Left renal pelvis (tissue), 4 donors: ENCODE data around the gene CDYL. TPM values are rescaled to one million over a fixed set of nuclear protein-coding genes. Genes with fewer than 3 reads are reported as not detected.

ENCODE experiments used
- DNase-seq, 4 donors: peaks; one replicate each; pipeline ENCODE4 v3.0.0-alpha.2; 2013; ENCODE audit warnings: low read depth in 4 of 4, low spot score in 3 of 4
- polyA plus RNA-seq, 4 donors: library from polyadenylated mRNA; unstranded; fragments of 120-200 nt; gene quantifications; one replicate each; pipeline ENCODE4 v1.2.1, GENCODE V29; 2013; ENCODE audit not compliant: insufficient read length in 4 of 4

The CDYL gene
- polyA plus RNA-seq, 4 donors = 18.1 to 28.5 (median 25.8) TPM

- no peak for DNase-seq
Observed at GRCh38 chr6:4872841-4873240, 96.6 kb downstream of the CDYL start.

DNA sequence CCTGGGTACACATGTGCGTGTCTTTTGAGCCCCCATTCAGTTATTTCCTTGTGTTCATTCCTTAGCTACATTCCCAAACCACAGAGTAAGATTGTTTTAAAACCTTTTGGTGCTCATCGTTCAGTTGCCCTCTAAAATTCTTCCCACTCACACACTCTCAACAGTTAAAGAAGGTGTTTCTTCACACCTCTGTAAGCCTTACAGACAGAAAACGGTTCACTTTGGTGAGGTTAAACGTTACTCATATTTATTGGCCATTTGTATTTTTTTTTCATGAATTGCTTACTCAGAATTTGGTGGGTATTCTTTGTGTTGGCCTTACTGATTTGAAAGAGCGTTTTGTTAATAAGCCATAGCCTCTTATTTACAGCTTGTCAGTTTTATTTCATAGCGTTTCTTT lies 97.7 kb downstream of the CDYL start:
- DNase-seq = no peak

- no peak for DNase-seq
Observed at GRCh38 chr6:4879741-4880275, 103.6 kb downstream of the CDYL start.

- no peak for DNase-seq
Observed at GRCh38 chr6:4880363-4880762, 104.2 kb downstream of the CDYL start.

GRCh38 chr6:4883298-4883697 lies 107.1 kb downstream of the CDYL start:
- no peak for DNase-seq

- no peak for DNase-seq
Observed at GRCh38 chr6:4884646-4885340, 108.6 kb downstream of the CDYL start.

GRCh38 chr6:4885341-4885933 lies 109.2 kb downstream of the CDYL start:
- no peak for DNase-seq

GRCh38 chr6:4888841-4889240 lies 112.6 kb downstream of the CDYL start:
- no peak for DNase-seq

- DNase-seq = no peak
Observed at GRCh38 chr6:4889701-4890100, 113.5 kb downstream of the CDYL start.

DNA sequence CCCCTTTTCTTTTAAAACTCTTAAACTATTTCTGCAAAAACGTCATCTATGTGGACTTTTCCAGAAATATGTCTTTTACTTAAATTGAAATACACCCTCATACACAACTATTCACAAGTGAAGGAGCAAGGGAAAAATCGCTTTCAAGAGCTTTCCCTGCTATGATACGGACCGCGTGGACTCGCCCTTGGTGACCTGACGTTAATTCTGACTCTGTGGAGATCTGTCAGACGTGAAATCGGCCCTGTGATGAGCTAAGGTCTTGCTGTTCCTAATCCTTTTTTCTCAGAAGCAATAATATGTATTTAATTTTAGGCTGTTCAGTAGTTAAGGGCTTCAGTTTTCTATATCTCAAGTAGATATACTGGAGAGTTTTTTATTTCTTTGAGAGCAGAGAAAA lies 114.0 kb downstream of the CDYL start:
- no peak for DNase-seq

DNA sequence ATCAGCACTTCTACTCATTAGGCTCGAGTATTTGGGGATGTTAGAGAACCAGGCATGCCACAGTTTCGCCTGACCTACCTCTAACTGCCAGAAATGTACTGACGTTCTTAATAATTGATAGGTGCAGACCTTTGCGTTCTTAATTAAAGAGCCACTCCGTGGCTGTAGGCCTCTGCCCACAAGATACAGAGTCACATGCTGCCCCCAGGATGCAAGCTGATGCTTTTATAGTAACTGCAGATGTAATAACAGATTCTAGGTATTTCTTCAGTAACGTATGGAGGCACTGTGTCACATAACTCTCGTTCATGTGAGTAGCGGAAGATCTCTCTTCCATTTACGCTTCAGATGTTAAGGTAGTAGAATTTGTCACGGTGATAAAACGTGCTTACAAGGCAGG lies 114.4 kb downstream of the CDYL start:
- no peak for DNase-seq

DNA sequence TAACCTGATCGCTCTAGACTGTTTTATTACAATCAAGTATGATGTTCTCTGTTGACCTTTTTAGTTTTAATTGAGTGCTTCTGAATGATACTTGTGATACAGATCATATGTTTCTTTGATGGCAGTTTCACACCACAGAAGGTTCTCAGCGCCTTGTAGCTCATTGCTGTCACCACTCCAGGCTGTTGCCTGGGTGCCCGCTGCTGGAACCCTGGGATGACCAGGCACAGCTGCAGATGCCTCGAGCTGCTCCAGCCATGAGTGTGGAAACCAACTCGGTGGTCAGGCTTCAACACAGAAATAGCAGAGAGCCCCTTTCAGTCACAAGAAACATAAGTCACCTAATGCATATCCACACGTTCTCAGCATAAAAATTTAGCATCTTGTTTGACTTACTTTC lies 114.9 kb downstream of the CDYL start:
- no peak for DNase-seq

DNA sequence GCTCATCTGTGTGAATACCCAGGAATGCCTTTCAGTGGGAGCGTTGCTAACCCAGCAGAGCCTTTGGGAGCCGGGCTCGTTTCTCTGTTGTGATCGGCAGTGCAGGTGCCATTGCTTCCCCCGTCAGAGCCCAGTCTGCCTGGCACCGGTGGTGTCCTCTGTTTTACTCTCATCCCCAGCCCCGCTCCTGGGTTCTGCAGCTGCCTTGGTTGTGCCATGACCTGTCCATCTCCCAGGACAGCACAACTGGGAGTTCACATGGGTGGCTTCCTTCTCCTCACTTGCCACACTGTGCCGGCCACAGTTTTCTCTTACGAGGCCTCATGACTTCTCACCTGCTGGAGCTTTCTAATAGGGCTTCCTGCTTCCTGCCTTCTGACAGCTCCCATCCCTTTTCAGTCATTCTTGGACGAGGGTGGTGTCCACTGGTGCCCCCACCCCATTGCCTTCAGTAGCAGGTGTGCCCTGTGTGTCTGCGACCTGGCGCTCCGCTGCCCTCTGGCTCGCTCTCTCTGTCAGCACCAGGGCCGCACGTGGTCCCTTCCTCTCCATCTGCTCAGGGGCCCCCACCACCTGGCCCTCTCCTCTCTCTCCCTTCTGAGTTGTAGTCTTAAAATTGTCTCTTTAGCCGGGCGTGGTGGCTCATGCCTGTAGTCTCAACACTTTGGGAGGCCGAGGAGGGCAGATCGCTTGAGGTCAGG lies 116.7 kb downstream of the CDYL start:
- DNase-seq = no peak

GRCh38 chr6:4894049-4894448 lies 117.8 kb downstream of the CDYL start:
- no peak for DNase-seq

DNA sequence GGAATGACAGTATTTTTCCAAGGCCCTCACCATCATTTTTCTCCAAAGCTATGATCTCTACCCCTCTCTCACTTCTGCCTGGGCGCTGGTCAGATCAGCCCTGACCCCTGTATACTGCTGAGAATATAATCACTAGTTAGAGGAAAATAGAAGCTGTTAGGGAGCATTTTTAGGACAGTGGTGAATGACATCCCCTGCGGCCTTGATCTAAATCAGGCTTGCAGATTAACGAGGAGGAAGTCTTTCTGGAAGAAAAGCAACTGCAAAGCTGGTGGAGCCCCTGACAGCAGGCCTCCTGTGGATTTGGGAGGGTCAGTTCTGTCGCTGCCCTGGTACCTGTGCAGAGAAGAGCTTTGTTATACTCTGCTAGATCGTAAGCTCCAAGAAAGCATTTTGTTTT lies 119.8 kb downstream of the CDYL start:
- no peak for DNase-seq

GRCh38 chr6:4896401-4896800 lies 120.2 kb downstream of the CDYL start:
- no peak for DNase-seq

DNA sequence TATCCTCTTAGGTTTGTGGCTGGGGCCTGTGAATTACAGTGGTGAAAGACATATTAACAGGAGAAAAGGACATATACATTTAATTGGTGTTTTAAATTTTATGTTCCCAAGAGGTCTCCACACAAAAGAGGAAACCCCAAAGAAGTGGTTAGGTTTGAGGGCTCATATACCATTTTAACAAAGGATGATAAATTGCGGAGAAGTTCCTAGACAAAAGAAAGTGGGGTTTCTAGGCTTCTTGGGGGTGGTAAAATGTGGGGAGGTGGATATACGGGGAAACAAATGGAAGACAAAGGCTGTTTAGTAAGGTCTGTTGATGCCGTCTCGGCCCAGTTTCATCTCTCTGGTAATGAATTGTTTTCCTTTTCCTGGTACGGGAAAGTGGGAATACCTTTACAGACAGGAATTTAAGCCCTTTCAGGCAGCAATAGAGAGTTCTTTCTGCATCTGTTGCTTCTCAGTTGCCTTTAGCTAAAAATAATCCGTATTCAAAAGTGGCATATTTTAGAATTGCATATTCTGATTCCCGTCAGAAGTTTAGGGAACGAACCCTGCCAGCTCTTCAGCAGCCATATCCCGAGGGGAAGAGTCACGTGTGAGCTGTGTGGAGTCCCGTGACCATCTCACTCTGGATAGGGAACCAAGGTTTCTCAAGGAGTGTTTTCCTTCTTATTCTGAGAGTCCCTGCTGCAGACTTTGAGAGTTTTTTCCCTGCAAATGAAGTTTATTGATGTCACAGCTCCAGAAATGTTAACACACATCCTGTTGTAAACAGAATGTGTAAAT lies 123.2 kb downstream of the CDYL start:
- DNase-seq = no peak

GRCh38 chr6:4901386-4902061 lies 125.3 kb downstream of the CDYL start:
- DNase-seq = no peak

- no peak for DNase-seq
Observed at GRCh38 chr6:4902363-4902762, 126.2 kb downstream of the CDYL start.

DNA sequence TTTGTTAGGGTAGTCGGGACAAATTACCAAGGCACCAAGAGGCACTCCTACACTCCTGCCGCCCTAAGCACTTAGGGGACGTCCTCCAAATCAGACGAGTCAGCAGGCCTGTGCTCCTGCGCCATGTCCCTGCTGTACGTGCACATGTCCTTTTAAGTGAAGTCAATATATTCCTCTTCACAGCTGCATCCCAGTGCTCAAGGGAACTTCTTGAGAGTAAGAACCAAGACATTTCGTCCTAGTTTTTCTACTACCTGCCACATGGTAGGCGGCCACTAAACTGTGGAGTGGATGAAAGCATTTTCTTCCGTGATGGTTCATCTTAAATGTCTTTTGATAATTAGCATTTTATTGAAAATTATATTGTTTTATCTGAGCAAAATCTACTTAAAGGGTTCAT lies 126.9 kb downstream of the CDYL start:
- no peak for DNase-seq
